Uterus (tissue), 2 donors: ENCODE results near the gene GRIK3.

Experiments used
- POLR2A ChIP-seq, 2 donors: fragments of 450-650 bp; IDR thresholded peaks; one replicate each; pipeline ENCODE4 v1.6.1; 2016; ENCODE audit warnings: antibody characterized with exemption in 2 of 2, mild to moderate bottlenecking in 1 of 2, moderate library complexity in 1 of 2
- TF ChIP-seq, protein P1 (sequence below), 4 experiments: fragments of 200-600 bp in 2 of 4; fragments of 450-650 bp in 2 of 4; sonication (generic) in 2 of 4; IDR thresholded peaks; one replicate each; pipeline ENCODE4 v1.5.1; 2016 to 2019; ENCODE audit warnings: antibody characterized with exemption in 4 of 4, mild to moderate bottlenecking in 2 of 4, moderate library complexity in 1 of 4

GRCh38 chr1:36947384-36947783 lies 86.9 kb downstream of the GRIK3 start:
- TF ChIP-seq, protein P1, sequence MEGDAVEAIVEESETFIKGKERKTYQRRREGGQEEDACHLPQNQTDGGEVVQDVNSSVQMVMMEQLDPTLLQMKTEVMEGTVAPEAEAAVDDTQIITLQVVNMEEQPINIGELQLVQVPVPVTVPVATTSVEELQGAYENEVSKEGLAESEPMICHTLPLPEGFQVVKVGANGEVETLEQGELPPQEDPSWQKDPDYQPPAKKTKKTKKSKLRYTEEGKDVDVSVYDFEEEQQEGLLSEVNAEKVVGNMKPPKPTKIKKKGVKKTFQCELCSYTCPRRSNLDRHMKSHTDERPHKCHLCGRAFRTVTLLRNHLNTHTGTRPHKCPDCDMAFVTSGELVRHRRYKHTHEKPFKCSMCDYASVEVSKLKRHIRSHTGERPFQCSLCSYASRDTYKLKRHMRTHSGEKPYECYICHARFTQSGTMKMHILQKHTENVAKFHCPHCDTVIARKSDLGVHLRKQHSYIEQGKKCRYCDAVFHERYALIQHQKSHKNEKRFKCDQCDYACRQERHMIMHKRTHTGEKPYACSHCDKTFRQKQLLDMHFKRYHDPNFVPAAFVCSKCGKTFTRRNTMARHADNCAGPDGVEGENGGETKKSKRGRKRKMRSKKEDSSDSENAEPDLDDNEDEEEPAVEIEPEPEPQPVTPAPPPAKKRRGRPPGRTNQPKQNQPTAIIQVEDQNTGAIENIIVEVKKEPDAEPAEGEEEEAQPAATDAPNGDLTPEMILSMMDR (IDR thresholded peaks at IDR 0.05) = no peak
- TF ChIP-seq POLR2A (IDR thresholded peaks at IDR 0.05) = no peak
